Activated CD4-positive, alpha-beta T cell treated with anti-CD3 and anti-CD28 coated beads, Interleukin-10, Interleukin-2, amounts not matched to agents 100 ng/mL and 50 ng/mL, durations not matched to agents 16 hours and 8 hours (primary cell): ENCODE measurements around the gene BPIFB2.

Experiments used
- DNase-seq: peaks from one replicate; pipeline ENCODE4 v3.0.0-alpha.2; 2020

BPIFB2 gene

DNA sequence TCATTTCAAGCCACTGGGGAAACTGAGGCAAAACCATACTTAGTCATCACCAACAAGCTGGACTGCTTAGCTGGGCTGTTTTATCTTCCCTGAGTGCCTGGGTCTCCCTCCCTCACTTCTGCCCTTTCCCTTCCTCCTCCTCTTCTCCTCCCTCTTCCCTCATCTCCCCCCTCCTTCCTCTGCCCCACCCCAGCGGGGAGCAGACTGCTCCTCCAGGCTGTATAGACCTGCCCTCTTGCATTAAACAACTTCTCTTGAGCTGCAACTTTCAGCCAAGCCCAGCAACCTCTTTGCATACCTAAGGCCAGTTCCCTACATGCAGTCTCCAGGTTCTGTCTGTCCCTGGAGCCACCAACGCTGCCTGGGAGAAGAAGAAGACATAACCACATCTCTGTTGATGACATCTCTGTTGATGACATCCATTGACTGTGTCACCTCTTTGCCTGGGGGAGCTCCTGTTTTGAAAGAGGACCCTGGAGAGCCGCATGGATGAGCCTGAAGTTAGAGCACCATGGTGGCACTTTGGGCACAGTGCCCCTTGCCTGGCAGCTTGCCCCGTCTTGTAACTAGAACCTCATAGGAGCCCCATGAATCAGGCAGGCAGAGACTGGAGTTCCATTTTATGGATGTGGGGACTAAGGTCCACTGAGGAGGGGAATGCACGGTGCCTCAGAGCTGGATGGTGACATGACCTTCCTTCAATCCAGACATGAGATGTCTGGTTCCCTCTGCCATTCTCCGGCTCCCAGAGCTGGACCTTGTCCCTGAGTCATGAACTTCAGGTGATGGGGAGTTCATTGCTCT, 16.1 kb downstream of the BPIFB2 start:
- no peak for DNase-seq

DNA sequence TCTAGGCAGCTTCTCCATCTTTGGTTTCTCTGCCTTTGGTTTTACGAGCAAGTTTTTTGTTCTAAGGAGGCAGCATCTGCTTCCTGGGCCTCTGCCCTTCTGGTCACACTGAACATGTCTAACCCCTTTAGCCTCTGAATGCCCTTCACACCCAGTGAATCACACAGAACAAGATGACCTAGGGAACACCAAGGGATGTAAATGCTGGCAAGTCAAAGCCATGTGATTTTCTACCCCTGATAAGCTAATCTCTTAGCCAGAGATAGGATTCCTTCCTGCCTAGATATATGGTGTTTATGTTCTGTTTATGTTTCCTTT, 16.7 kb downstream of the BPIFB2 start:
- DNase-seq: no peak

DNA sequence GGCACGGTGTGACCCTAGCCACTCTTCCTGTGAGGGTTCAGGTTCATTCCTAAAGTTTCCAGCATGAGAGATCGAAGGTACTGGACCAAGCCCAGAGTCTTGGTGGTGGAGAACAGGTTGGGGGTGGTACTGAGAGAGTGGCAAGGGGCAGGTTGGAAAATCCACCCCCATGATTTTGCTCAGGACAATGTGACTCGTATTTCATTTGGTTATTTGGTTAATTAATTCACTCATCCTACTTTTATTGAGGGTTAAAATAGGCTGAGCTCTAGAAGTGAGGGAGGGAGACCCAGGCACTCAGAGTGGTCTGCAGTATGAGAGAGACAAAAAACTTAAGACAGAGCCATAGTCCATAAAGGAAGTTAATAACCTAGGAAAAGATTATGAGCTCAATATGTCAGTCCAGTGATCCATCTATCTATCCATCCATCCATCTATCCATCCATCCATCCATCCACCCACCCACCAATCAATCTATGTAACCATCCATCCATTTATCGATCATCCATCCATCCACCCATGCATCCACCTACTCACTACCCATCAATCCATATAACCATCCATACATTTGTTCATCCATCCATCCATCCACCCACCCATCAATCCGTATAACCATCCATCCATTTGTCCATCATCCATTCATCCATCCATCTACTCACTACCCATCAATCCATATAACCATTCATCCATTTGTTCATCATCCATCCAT, 17.3 kb downstream of the BPIFB2 start:
- no peak for DNase-seq

DNA sequence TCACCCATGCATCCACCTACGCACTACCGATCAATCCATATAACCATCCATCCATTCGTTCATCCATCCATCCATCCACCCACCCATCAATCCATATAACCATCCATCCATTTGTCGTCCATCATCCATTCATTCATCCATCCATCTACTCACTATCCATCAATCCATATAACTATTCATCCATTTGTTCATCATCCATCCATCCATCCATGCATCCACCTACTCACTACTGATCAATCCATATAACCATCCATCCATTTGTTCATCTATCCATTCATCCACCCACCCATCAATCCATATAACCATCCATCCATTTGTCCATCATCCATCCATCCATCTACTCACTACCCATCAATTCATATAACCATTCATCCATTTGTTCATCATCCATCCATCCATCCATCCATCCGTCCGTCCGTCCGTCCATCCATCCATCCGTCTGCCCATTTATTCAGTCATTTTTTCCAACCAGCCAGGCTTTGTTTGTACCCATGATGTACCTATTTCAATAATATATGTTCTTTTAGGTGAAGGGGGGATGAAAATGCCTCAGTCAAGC, 17.9 kb downstream of the BPIFB2 start:
- DNase-seq: no peak

DNA sequence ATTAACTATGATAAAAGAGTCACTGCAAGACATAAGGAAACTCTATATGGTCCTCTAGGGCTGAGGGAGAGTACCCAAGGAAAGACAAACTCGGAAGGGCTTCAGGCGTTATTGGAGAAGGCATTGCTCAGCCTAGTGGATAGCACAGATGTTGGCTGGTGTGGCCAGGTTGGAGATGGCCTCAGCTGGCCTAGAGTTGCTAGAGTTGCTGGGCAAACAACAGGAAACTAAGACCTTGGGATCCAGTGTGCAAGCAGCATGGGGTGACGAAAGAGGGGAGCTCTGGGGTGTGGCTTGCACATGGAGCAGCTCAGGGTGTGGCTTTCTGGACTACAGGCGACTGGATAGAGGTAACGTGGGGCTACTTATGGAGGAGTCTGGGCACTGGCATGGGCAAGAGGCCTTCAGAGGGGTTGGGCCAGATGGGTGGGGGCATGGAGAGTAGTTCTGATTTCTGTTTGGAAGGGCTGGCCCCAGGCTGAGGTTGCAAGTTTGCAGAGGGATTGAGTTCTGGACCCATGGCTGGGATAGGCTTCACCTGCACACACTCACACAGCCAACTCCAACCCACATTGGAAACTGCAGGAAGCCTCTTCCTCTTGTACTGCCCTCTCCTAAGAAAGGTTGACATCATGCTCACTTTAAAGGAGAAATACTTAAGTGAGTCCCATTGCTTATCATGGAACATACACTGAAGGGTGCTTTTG, 18.7 kb downstream of the BPIFB2 start:
- no peak for DNase-seq

DNA sequence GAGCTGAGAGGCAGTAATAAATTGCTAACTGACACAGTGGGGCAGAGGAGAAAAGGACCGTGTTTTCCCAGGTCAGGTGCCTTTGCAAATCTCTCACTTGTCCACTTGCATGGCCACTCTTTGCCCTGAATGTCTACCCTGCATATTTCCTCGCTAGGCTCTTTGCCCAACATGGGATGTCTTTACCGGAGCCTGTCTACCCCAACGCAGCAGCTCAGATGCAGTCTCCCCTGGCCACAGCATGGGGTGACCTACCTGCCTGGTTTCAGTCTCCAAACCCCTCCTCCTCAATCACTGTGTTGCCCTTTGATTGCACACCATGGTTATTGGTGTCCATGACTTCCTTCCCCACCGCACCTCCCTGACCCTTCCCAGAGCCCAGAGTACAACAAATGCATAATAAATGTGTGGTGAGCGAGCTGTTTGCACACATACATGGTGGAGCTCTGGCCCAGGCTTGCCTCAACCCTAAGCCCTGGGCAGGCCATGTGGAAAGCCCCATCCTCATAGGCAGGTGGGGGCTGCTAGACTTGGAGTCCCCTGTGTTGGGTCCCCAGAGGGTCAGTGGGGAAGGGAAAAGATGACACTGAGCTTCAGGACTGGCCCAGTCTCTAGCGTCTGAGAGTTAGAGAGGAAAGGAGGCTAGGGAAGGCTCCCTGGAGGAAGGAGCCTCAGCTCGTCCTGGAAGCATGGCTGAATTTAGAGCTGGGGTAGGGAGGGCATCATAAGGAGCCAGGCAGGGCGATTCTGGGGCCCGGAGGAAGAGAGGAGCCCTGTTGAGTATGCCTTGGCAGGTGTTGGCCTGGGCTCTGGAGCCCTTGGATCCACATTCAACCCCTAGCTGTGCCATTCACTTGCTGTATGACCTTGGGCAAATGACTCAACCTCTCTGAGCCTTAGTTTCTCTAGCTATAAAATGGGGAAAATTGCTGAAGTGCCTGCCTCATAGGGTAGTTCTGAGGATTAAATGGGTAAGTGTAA, 19.6 kb downstream of the BPIFB2 start:
- DNase-seq: no peak

DNA sequence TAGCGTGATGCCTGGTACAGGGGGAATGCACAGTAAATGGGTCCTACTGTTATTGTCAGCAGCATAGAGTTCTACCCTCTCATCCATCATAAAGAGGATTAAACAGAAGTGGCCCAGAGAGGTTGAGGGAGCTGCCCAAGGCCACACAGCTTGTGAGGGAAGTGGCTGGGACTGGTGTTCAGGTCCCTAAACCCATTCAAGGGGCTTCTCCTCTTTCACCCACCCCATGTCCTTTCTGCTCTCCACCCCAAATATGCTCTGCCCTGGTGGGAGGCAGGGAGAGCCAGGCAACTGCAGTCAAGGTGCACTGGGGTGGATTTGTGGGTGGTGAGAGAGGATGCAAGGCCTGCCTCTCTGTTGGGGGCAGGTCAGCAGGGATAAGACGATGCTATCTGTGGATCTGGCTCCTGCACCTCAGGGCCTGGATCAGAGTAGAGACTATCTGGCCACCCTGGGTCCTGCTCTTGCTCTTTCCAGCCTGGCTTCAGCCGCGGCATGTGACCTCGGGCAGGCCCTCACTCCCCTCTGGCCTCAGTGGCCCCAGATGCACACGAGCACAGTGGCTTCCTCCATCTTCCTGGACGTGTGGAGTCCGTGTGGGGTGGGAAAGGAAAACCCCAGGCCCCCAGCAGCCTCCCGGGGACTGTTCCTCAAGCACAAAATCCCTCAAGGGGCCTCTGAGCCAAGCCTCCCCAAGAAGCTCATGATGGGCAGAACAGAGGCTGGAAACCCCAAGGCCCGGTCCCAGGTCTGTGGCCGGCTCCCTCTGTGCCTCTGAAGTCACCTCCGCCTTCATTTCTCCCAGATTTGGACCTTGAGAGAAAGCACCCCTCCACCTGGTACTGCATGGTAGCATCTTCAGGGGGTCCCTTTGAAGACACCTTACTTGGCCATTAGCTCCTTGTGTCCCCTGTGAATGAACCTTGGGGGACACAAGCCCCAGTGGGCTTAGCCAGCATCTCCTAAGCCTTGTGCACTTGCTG, 20.6 kb downstream of the BPIFB2 start:
- no peak for DNase-seq

DNA sequence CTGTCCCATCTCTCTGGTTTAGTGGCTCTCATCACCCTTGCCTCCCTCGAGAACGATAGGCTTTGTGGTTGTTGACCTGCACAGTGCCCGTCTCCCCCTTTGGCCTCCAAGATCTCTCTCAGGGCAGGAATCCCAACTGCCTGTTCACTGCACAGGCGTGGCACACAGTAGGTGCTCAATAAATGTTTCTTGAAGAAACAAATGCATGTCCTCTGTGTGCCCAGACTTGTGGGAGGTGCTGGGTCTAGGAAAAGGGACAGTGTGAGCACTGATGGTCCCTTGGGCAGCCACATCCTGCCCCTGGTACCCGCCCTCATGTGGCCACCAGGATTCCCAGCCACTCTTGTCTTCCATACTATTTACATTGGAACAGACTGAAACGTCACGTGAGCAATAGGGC, 21.4 kb downstream of the BPIFB2 start:
- no peak for DNase-seq

DNA sequence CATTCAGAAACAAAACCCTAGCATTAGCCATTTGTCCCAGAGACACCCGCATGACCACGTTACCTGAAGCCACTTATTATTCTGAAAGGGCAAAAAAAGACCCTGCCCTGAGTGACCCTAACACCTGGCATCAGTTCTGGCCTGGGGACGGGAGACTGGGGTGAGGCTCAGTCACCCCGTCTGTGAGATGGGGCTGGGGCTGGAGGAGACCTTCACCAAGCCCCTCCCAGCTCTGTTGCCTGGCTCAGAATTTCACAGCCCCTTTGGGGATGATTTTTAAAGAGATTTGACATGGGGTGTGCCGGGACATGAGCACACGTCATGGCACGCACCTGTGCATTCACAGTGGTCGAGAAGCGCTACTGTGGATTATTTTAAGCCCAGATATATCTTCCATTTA, 22.6 kb downstream of the BPIFB2 start:
- DNase-seq: no peak

DNA sequence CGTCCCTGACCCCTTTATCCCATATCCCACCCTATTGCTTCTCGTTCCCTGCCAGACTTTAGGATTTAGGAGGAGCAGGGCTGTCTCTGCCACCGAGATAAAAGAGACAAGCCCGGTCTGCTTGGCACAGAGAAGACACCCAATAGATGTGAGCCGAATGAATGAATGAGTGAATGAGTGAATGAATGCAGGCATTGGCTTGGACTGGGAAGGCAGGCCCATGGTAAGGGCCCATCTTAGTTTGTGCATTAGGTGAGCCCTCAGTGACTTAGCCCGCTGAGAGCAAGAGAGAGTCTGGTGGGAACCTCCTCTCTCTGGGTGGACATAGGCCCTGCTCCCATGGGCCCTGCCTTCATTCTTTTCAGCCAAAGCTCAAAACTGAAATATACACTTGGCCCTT, 23.1 kb downstream of the BPIFB2 start:
- DNase-seq: no peak

DNA sequence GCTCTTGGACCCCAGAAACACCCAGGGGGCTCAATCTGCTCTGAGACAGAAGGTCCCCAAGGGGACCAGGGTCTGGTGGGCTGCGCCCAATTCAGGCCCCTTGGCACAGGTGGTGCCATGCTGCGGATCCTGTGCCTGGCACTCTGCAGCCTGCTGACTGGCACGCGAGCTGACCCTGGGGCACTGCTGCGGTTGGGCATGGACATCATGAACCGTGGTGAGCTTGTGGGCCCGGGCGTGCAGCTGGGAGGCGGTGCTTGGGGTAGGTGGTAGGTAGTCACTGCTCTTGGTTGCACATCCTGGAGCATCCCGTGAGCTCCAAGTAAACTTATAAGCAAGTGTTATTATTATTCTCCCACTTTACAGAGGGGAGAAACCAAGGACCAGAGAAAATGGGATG, 24.0 kb downstream of the BPIFB2 start, which contains the start of gene BPIFB6:
BPIFB6 (plus strand) TSS at position 118 of the 400 bp plus-strand sequence; CDS start at position 118, 0 bp downstream.
- no peak for DNase-seq

DNA sequence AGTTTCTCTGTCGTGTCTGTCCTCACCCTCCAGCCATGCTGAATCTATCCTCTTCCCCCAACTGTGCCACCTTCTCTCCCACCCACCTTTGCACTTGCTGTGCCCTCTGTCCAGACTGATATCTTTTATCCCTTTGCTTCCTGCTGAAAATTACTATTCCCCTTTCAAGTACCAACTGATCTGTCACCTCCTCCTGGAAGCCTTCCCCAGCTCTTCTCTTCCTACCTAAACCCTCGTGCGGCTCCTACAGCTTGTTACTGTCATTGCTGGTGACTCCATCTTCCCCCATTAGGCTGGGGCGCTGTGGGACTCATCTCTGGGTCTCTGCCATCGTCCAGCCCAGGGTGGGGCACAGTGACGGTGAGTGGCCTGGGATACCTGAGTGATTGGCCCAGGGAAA, 25.1 kb downstream of the BPIFB2 start:
- DNase-seq: no peak

DNA sequence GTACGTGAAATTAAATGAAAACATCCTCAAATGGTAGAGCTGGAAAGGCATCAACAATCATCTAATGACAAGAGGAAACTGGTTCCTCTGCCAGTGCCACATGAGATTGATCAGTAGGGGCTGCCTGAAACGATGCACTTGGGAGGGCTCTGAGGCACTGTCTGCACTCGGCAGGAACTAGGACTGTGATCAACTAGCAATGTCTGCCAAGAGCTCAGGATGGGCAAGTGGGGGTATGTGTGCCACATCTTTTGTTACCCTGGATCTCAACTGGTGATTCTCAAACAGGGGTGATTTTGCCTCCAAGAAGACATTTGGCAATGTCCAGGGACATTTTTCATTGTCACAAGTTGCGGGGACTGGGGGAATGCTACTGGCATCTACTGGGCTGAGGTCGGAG, 25.9 kb downstream of the BPIFB2 start:
- DNase-seq: no peak

DNA sequence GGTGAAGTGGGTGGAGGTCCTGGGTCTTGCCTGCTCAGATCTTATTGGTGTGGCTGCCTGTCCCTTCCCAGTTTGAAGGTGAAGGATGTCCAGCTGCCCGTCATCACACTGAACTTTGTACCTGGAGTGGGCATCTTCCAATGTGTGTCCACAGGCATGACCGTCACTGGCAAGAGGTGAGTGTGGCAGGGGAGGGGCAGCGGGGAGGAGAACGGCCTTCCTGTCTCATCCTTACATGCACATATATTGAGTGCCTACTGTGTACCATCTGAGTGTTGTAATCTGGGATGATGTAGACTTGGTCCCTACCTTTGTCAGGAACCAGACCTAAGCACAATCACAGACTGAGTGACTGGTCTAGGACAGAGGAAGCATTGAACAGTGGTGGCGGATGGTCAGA, 26.6 kb downstream of the BPIFB2 start:
- no peak for DNase-seq

DNA sequence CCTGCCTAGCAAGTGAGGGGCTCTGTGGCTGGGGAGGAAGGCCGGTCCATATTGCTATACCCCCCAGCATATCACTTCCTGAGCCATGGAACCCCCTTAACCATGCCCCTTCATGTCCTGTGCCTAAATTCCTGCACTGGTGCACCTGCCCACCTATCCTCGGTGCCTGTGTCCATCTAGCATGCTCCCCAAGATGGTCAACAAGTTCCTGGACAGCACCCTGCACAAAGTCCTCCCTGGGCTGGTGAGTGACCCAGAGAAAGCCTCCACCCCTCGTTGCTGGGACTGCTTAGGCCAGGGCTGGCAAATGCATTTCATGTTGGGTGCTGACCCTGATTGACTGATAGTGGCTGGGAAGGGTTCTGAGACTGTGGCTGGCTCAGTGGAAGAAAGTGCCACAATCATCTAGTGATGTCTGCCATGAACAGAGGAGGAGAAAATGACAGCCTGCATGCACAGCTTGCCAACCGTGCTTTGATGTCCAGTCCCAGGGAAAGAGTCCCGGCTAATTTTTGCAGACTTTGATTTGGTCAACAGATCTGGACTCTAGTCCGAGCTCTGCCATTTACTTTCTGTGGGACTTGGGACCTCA, 27.5 kb downstream of the BPIFB2 start:
- no peak for DNase-seq

DNA sequence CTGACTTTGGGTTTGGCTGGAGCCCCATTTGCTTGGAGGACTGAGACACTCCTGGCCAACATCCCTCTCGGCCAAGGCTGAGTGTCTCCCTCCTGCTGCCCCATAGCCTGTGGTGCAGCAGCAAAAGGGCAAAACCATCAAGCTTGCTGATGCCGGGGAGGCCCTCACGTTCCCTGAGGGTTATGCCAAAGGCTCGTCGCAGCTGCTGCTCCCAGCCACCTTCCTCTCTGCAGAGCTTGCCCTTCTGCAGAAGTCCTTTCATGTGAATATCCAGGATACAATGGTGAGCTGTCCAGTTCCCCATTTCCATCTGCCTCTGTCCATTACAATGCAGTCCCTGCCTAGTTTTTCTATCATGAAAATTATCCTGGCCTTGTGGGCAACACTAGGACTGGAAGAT, 30.0 kb downstream of the BPIFB2 start:
- DNase-seq: no peak

DNA sequence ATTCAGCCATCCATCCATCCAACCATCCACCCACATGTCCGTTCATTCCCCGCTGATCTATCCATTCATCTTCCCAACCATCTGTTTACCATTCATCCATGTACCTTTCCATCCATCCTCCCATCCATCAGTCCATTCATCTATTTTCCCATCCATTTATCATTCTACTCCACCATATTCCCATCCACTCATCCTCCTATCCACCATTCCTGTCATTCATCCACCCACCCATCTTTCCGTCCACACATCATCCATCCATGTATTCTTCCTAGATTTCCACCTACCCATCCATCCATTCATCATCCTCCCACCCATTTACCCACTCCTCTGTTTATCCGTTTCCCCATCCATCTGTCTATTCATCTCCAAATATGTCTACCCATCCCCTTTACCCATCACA, 30.7 kb downstream of the BPIFB2 start:
- DNase-seq: no peak

DNA sequence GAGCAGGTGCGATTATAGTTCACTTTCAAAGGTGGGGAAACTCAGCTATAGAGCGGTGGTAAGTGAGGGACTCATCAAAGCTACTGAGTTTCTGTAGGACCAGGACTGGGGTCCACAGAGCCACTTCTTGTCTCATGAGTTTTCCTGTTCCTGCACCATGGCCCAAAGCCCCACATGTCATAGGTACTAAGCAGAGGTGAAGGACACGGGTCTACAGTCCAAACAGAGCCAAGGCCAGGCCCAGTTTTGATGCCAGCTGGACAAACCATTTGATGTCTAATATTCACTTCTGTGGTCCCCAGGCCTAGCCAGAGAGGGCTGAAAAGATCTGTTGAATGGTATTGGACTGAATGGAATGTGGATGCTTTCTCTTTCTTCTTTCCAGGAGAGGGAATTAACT, 34.9 kb downstream of the BPIFB2 start:
- no peak for DNase-seq

DNA sequence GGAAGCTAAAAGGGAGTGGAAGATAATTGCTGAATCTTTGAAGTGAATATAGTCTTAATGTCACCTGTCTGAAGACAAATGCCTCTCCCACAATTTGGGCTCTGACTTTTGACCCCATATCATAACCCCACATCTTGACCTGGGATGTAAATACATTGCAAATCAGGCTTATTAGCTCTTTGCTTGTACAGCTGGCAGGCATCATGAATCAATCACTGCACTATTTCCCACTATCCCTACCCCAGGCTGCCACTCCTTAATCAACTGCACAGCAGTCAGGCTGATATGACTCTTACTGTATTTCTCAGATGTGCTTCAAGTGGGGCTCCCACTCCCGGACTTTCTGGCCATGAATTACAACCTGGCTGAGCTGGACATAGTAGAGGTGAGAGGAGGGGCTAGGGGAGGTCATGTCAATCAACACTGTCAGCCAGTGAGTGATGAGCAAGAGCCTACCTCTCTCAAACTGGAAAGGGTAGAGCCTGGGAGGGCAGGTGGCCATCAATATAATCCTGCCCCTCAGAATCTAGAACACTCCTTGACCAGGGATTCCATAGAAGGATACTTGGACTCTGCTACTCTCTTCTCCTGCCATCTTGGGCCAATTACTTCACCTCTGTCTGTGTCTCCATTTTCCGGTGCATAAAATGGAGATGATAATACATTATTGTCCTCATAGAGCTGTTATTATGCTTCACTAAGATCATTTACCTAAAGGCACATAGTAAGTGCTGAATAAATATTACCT, 35.7 kb downstream of the BPIFB2 start:
- no peak for DNase-seq

DNA sequence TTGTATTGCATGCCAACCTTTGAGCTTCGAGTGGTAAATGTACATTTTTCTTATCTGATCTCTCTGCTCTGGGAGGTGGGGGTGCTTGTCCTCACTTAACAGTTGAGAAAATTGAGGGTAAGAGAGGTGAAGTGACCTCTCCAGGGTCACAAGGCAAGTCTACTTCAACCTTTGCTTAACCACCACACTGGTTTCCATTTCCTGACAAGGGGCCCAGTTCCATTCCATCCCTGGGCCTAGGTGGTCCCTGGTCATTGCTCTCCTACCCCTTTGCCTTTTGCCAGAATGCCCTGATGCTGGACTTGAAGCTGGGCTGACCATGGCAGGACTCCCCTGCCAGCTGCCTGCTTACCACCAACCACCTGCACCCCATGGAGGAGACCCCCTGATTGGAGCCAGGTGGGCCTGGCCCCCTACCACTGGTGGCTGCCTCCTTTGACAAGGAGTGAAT, 36.3 kb downstream of the BPIFB2 start:
- DNase-seq: no peak
